ENCODE measurements around the gene TM4SF20.
"Not testable (repeated sequence)": the region's sequence is repeated elsewhere in the genome, so short reads cannot be mapped to it uniquely, and the experiment has no call there.

The TM4SF20 gene

DNA sequence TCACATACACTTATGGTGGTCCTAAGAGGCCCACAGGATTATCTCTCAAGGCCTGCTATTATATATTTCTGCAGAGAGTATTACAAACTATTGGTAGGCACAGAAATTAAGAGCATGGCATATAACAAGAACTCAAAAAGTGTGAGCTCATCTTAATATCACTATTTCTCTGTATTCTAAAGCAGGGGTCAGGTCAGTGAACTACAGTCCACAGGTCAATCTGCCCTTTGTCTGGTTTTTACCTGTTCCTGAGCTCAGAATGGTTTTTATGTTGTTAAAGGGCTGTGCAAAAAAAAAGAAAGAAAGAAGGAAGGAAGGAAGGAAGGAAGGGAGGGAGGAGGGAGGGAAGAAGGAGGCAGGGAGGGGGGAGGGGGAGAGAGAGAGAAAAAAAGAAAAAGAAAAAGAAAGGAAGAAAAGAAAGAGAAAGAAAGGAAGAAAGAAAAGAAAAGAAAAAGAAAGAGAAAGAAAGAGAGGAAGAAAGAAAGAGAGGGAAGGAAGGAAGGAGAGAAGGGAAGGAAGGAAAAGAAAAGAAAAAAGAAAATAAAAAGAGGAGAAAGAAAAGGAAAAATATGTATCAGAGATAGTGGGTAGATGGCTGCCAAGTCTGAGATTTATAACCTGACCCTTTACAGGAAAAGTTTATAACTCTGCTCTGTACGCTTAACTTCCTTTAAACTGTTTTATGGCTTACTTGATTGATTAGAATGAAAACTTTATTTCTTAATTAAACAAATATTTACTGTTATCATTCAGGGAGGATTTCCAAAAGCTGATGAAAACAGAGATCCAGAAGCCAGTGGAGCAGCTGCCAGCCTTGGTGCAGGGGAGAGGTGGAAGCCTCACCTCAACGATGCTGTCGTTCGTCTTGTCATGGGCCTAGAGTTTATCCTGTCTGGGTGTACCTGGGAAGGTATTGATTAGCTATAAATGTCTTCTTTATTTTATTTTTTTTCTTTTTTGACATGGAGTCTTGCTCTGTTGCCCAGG, 19.9 kb upstream of the TM4SF20 start:
- no peak for DNase-seq (ENCODE audit: low read depth)

DNA sequence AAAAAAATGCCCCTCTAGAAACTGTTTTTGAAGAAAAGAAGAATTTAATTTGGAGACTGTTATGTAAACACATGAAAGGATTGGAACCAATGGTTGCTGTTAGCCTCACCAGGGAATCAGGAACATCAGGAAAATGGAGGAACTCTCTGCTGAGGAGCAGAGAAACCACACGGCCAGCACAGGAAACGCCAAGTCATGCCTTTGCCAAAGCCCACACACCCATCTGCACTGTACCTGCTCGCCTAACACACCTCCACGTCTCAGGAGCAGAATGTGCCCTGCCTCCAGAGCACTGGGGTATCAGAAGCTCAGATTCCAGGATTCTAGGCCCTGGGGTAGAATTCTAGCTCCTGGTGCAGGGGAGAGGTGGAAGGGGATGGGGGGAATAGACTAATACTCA, 18.5 kb upstream of the TM4SF20 start:
- DNase-seq (ENCODE audit: low read depth), result no peak

DNA sequence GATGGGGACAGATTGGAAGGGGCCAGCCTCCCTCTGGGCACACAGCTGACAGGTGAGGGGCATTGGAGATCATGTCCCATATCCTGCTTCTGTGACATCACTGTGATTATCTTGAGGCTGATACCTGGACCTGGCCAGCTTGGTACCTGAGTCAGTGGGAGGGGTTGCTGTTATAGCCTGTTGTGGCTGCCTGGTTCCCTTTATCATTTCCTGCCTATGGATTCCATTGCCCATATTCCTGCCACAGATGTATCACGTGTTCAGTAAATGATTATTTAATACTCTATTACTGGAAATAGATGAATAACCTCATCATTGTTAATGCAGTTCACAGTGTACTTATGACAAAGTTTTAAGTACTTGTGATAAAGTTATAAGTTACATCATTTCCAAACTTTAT, 16.4 kb upstream of the TM4SF20 start:
- DNase-seq (ENCODE audit: low read depth), result no peak

DNA sequence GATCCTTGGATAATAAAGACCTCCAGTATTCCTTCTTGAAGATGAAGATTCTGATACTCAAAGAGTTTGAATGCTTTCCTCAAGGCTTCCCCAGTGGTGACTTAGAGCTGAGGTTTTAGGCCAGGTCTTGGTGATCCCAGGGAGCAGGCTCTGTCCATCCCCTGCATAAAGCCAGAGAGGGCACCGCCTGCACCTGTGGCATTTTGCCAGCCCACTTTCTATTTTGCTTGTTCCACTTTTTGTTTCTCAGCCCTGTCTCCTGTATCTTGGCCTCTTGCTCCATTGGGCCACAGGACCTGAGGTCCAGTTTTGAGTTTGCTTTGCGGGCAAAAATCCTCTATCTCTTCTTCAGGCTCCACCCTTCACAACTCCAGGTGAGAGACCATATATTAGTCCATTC, 15.3 kb upstream of the TM4SF20 start:
- no peak for DNase-seq (ENCODE audit: low read depth)

DNA sequence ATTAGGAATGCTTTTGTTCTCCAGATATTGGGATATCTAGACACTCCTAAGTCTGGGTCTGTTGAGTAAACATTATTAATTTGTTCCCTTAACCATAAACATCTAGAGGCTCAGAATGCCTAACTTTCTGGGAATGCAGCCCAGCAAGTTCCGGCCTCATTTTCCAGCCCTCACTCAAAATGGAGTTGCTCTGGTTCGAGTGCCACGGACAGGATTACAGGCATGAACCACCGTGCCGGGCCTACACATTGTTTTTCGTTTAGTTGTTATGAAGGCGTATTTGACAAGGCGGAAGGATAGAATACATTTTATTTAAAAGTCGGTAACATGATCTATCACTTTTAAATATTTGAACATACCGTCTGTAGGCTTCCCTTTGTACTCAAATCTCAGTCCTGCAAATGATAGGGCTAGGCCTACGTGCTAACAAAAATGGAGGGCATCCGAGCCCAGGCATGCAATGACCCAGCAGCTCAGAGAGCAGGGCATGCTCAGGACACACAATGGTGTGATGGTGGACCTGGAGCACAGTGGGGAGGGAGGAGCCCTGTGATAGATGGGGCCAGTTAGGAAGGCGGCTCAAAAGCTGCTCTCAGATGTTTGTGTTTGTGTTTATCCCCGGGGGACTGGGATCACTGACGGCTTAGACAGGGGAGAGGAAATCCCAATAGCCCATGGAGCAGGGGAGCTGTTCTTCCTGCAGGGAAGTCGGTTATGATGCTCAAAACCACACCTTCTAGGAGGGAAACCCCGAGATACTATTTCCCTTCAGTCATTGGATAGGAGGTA, 11.6 kb upstream of the TM4SF20 start:
- no peak for DNase-seq (ENCODE audit: low read depth)

DNA sequence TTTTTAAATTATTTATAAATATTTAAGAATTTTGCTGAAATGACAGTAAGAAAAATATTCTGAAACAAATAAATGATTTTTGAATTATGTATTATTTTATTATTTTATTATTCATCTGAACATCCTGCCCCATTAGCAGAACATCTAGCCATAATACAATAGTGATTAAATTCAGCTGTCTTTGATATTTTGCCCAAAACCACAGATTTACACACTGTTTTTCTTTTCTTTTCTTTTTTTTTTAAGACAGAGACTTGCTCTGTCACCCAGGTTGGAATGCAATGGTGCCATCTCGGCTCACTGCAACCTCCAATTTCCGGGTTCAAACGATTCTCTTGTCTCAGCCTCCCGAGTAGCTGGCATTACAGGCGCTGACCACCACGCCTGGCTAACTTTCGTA, 10.6 kb upstream of the TM4SF20 start:
- DNase-seq (ENCODE audit: low read depth), result no peak

DNA sequence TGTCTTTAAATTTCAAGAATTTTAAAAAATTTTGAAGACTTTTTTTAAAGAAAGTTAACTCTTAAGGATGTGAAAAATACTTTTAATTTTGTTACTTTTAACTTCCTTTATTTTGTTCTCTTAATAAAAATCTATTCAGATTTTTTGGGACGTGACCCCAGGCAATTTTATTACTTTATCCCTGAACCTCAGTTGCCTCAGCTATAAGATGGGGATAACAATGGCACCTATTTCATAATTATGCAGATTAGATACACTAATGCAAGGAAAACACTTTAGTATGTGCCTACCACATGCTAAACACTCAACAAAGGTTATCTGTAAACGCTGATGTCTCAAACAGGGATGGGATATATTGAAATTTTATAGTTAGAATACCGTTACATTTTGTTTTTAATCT, 10.1 kb upstream of the TM4SF20 start:
- no peak for DNase-seq (ENCODE audit: low read depth)

DNA sequence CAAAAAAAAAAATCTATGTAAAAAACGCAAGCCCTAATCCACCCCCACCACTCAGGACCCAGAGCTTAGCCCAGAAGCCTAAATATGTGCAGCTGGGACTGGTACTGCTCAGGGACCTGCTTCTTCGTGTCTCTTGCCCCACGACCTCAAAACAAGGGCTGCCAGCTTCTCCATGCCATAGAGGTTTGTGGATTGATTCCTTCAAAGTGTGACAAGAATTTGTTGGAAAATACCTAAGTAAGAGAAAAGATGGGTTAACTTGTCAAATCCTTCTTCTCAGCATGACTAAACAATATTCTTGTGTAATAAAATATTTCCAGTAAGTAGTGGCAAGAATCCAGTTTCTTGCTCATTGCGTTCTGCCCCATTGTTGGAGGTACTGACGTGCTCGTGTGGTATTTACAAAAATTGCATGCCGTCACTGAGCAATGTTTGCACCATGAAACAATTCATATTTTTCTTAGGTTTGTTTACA, 9.5 kb upstream of the TM4SF20 start:
- no peak for DNase-seq (ENCODE audit: low read depth)

DNA sequence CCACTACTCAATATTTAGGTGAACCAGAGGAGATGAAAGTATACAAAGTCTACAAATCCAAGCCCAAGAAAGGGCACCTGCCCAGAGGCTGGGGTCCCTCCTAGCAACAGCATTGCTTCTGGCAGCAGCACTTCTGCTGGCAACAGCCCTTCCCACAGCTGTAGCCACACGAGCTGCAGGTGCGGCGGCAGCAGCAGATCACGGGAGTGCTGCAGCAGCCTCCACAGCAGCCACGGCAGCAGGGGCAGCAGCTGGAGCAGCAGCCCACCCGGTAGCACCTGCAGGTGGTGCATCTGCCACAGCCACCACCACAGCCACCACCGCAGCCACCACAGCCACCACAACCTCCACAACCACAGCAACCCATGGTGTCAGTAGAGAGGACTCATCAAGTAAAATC, 8.5 kb upstream of the TM4SF20 start, which contains the start of gene SCYGR1:
Gene SCYGR1, minus strand, starts transcription at position 367 of the 400 bp plus-strand sequence. Its CDS starts 0 bp downstream, at position 367.
- DNase-seq (ENCODE audit: low read depth), result not testable (repeated sequence)

DNA sequence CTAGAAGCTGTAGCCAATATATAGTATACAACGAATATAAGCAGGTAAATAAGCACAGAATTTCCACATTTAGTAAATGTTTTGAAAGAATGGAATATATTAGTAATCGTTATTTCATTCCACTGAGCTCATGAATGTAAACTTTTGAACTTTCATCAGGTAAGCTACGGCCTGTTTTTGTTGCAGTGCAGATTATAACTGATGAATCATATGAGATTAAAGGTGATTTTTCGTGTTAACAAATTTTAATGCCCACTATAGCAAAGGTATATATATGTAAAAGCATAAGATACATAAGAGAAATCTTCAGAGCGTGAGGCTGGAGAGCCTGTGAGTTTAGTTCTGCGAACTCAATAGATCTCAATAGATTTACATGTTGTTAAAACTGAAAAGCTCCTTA, 7.5 kb upstream of the TM4SF20 start:
- DNase-seq (ENCODE audit: low read depth), result no peak

DNA sequence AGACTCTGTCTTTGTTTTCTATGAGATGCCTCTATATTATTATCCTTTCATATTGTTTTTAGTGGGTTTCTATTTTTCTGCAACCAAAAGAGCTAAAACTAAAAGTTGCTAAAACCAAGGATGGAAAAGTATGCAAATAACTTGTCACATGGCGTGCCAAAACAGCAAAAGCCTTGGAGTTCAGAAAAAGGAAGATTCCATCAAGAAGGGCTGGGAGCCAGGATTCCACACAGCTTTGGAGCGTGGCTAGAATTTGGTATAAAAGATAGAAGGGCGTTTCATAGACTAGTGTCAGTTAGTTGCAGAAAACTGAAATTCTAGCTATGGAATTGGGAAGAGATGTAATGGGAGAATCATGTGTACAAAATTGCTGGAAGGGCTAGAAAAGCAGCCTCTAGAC, 4.6 kb upstream of the TM4SF20 start:
- no peak for DNase-seq (ENCODE audit: low read depth)

DNA sequence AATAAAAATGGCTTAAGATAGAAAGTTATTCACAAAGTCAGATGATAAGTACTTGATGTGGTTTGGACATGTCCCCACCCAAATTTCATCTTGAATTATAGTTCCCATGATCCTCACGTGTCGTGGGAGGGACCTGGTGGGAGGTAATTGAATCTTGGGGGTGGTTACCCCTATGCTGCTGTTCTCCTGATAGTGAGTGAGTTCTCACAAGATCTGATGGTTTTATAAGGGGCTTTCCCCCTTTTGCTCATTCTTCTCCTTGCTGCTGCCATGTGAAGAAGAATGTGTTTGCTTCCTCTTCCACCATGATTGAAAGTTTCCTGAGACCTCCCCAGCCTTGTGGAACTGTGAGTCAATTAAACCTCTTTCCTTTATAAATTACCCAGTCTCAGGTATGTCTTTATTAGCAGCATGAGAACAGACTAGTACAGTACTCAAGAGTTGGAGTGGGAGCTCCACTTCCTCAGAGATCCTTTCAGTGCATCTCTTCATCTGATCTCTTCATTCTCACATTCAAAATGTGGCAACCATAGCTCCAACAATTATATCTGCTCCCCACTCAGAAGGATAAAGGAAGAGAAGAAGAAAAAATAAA, 3.2 kb upstream of the TM4SF20 start:
- not testable (repeated sequence) for DNase-seq (ENCODE audit: low read depth)

DNA sequence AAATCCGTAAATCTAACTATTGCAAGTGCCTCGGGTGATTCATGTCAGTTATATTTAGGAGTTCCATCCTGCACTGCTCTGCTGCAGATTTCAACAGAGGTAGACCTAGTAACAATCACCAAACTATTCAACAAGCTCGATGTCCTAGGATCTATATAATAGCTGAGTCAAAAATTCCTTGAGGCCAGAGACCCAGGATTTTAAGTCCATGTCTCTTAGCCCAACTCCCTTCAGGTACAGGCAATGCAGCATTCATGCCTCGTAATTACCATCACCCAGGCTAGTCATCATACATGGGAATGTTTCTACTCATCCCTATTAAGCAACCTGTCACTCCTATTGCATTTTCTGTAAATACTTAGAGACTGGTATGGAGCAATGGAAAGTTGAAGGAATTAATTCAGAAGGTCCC, 729 bp downstream of the TM4SF20 start:
- no peak for DNase-seq (ENCODE audit: low read depth)

DNA sequence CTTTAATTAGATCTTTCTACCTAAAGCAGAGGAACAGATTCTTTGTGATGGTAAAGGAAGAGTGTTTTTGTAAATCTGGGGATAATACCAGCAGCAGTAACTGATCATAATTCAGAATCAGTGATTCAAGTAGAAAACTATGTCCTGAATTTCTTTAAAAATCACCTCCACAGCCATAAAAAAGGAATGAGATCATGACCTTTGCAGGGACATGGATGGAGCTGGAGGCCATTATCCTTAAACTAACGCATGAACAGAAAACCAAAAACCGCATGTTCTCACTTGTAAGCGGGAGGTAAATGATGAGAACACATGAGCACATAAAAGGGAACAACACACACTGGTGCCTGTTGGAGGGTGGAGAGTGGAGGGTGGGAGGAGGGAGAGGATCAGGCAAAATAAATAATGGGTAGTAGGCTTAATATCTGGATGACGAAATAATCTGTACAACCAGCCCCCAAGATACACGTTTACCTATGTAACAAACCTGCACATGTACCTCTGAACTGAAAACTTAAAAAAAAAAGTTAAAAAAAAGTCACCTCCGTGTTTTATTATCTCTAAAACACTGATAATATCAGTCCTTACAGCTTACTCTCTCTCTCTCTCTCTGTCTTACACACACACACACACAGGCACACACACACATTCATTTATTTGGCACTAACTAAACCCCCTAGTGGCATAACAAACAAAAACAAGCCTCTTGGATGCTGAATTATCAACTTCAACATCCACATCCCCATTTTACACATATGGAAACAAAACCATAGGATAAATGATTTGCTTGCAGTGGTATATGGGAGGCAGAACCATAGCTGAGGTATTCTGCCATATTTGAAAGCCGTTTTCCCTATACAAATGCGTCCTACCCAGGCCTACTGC, 1.4 kb downstream of the TM4SF20 start:
- no peak for DNase-seq (ENCODE audit: low read depth)

DNA sequence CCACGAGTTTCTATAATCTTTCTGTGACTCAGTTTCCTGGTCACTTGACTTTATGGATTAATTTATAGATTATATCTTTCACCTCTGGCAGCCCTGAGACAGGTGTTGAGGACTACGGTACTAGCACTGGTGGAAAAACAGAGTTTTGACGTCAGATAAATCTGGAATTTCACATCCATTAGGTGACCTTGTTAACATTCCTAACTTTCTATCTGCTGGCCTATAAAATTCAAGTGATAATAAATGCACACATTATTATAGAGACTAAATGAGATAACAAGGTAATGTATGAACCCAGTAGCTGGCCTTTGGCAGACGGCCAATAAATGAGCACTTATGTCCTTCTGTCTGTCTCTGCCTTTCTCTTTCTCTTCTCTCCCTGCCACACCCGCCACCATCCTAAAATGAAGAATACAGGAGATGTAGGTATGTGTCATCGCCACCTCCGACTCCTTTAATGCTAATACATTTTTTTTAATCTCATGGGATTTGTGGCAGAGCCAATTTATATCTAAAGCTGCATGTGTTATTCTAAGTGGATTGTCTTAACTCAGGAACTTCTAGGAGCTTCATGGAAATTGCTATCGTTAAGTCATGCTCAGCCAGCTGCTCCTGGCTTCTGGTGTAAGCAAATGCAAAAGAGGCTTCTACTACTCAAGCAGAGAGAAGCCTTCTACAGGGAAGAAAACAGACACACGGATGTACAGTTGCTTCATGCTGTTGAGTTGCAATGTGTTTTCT, 2.3 kb downstream of the TM4SF20 start:
- no peak for DNase-seq (ENCODE audit: low read depth)

DNA sequence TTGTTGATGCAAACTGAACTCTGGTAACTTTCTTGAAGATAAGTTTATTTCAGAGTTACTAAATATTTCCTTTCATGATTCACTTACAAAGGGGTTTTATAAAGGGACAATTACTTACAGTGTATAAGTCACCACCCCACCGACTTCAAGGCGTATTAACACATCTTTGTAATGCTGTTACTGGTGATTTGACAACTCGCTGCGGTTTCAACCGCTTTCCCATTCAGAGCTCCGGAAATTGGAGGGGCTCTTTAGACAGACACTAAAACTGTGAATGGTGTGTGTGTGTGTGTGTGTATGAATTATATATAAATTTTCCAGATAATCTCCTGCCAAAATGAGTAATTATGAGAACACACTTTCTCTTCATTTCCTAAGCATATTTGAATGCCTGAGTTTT, 4.9 kb downstream of the TM4SF20 start:
- DNase-seq (ENCODE audit: low read depth), result no peak

DNA sequence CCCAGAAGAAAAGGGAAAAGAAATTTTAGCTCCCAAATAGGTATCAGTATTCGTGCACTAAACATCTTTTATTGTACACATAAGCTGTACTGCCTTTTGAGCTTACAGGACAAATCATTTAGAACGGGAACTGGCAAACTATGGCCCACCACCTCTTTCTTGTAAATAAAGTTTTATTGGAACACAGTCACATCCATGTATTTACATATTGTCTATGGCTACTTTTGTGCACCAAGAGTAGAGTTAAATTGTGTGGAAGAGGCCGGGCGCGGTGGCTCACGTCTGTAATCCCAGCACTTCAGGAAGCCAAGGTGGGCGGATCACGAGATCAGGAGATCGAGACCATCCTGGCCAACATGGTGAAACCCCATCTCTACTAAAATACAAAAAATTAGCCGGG, 5.7 kb downstream of the TM4SF20 start:
- DNase-seq (ENCODE audit: low read depth), result no peak

DNA sequence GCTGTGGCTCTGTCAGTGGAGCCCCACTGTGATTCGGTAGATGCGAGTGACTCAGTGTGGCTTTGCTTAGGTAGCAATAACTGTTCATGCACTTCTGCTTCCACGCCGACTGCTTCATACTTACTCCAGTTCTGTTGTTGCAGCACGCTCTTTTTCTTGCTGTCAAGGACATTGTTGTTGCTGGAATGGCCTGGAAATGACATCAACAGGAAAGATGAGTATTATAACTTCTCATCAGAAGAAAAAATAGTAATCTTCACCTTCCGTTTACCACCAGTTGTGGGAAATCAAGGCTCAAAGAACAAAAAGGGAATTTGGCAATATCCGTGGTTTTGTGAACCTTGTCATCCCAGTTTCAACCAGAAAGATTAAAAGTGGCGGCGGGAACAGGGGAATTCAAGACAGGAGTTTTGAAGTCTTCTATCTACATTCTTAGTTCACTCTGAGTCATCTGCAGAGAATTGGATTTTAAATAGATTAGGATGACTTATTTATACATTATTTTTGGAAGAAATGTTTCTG, 8.3 kb downstream of the TM4SF20 start:
- DNase-seq (ENCODE audit: low read depth), result no peak

DNA sequence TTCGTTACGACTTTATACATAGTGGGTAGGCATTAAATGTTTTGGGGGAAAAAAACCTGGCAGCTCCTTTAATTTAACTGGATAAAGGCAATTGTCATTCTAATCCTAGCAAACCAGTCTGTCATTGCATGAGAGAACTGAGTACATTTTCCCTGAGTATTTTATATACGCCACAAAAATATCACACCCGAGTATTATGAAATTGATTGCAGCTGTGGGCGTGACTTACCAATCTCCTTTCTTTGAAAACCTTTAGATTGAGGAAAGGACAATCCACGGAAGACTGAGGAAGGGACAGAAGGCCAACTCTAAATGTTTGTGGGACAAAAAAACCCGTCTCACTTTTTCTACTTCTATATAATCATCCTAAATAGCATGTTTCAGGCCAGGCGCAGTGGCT, 9.0 kb downstream of the TM4SF20 start:
- DNase-seq (ENCODE audit: low read depth), result no peak

DNA sequence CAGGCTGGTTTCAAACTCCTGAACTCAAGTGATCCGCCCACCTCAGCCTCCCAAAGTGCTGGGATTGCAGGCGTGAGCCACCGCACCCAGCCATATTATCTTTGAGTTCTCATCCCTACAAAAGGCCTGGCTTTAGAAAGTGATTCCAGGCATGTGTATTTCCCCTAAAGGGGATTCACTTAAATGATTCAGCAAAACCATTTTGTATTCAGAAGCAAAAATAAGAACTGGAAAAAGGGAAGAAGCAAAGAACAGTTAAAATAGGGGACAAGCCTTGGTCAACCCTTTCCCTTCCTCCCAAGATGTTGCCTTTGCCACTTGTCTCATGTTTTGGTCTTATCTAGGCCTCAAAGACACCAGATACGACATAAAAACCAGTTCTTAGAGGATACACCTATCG, 10.5 kb downstream of the TM4SF20 start:
- DNase-seq (ENCODE audit: low read depth), result no peak

DNA sequence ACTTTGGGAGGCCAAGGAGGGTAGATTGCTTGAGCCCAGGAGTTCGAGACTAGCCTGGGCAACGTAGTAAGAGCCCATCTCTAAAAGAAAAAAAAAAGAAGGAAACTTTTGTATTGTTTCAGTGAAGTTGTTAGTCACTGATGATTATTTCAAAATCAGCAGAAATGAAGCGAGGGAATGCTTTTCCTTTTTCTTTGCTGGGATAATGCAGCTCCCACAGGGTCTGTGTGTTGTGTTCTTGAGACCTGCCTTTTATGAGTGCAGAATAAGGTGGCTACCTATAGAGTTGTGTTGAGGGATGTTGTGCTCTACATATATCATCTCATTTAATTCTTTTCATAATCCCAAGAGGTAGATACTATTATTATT, 11.7 kb downstream of the TM4SF20 start:
- DNase-seq (ENCODE audit: low read depth), result no peak
